ENCODE data around the gene ZNF28. TPM values are rescaled to one million over a fixed set of nuclear protein-coding genes. Genes with fewer than 3 reads are reported as not detected.
"Not testable (repeated sequence)": the region's sequence is repeated elsewhere in the genome, so short reads cannot be mapped to it uniquely, and the experiment has no call there.

Gene ZNF28
- total and polyA plus RNA-seq, 2 donors (not counting 3 experiments of a cell fraction or from before 2014, with no cell fraction given): 4.2 to 14.9 TPM

GRCh38 chr19:52809801-52810200 is 11.6 kb downstream of the ZNF28 start:
- DNase-seq (ENCODE audit: low read depth, low spot score) (no peak), FAIRE-seq (no peak)
- no peak for TF ChIP-seq MAX (IDR thresholded peaks at IDR 0.05; ENCODE audit: insufficient read depth, insufficient read length)
- BruUV-seq (replicated peaks): no TSS peak
- ChIA-PET CTCF (interaction anchor here (0.6 kb wide), 1 partner anchor 82 kb away, joined by 3 read pairs; no protein-coding TSS in a partner anchor), POLR2A (no interaction called here)
- no peaks in the 10 kb centered on the region for H3K9me3 ChIP-seq (replicated peaks; ENCODE audit: control insufficient read depth, insufficient read depth, low read length)
- H4K20me1 ChIP-seq (replicated peaks; ENCODE audit: control insufficient read depth, extremely low read depth, insufficient read depth, low read length): no peaks in the 10 kb centered on the region
- H3K27ac ChIP-seq (ENCODE audit: insufficient read depth, low read depth, low read length): no peak overlapping the region
- H2AFZ ChIP-seq (ENCODE audit: low read depth, low read length): no peak overlapping the region
- no peaks in the 10 kb centered on the region for H3K27me3 ChIP-seq (ENCODE audit: control insufficient read depth in 2 of 2, insufficient read depth in 2 of 2, low read length in 2 of 2)
- H3K9me1 ChIP-seq (replicated peaks; ENCODE audit: control insufficient read depth, extremely low read depth, insufficient read depth, low read length): no peaks in the 10 kb centered on the region
- dilution Hi-C loops (cut with MboI; ENCODE audit: extremely low pct_ligation_motif_present, low sequenced_read_pairs) (no loop called here), intact Hi-C loops (cut with micrococcal nuclease) (no loop called here)
- no peak overlapping the region for H3K9ac ChIP-seq (replicated peaks; ENCODE audit: extremely low read depth, insufficient read depth, low read length)
- no peak overlapping the region for H3K4me3 ChIP-seq (replicated peaks in 1 of 3; ENCODE audit: insufficient read depth in 1 of 3, low read depth in 1 of 3, low read length in 3 of 3)
- no peak overlapping the region for H3K4me2 ChIP-seq (ENCODE audit: insufficient read depth, low read length)
- no peaks in the 10 kb centered on the region for H3K4me1 ChIP-seq (ENCODE audit: control insufficient read depth, extremely low read depth, insufficient read depth, low read length)
- peaks cover 0 to 6% of the 10 kb centered on the region in 2 experiments for H3K36me3 ChIP-seq (ENCODE audit: control insufficient read depth in 2 of 2, extremely low read depth in 1 of 2, insufficient read depth in 2 of 2, low read length in 2 of 2)
- no peaks in the 10 kb centered on the region for H3K79me2 ChIP-seq (ENCODE audit: control insufficient read depth, insufficient read depth, low read length)

- intact Hi-C loops (cut with micrococcal nuclease); H3K9me1 ChIP-seq (replicated peaks; ENCODE audit: control insufficient read depth, extremely low read depth, insufficient read depth, low read length); H2AFZ ChIP-seq (ENCODE audit: low read depth, low read length); BruUV-seq (replicated peaks); H3K4me2 ChIP-seq (ENCODE audit: insufficient read depth, low read length); H3K4me1 ChIP-seq (ENCODE audit: control insufficient read depth, extremely low read depth, insufficient read depth, low read length); H3K9ac ChIP-seq (replicated peaks; ENCODE audit: extremely low read depth, insufficient read depth, low read length); DNase-seq (ENCODE audit: low read depth, low spot score); CTCF ChIA-PET; dilution Hi-C loops (cut with MboI; ENCODE audit: extremely low pct_ligation_motif_present, low sequenced_read_pairs); H3K27ac ChIP-seq (ENCODE audit: insufficient read depth, low read depth, low read length); POLR2A ChIA-PET; H3K27me3 ChIP-seq (ENCODE audit: control insufficient read depth in 2 of 2, insufficient read depth in 2 of 2, low read length in 2 of 2); H3K4me3 ChIP-seq (replicated peaks in 1 of 3; ENCODE audit: insufficient read depth in 1 of 3, low read depth in 1 of 3, low read length in 3 of 3); H4K20me1 ChIP-seq (replicated peaks; ENCODE audit: control insufficient read depth, extremely low read depth, insufficient read depth, low read length); H3K79me2 ChIP-seq (ENCODE audit: control insufficient read depth, insufficient read depth, low read length); FAIRE-seq: not testable (repeated sequence)
- Histone ChIP-seq H3K9me3 (replicated peaks; ENCODE audit: control insufficient read depth, insufficient read depth, low read length) (peaks cover 20% of the 10 kb centered on the region), H3K36me3 (ENCODE audit: control insufficient read depth in 2 of 2, extremely low read depth in 1 of 2, insufficient read depth in 2 of 2, low read length in 2 of 2) (peaks cover 3 to 13% of the 10 kb centered on the region in 2 experiments)
Observed at GRCh38 chr19:52799950-52800640, 21.3 kb downstream of the ZNF28 start.
